AML-193 (cell line): ENCODE measurements around the gene HACE1.
A peak's percentile ranks its signal among the peaks of the same experiment; 100 is the strongest.

Experiments
- DNase-seq, 2 experiments: peaks; one replicate each; lab custom pipeline; 2025; lab: John Stamatoyannopoulos, UW

The HACE1 gene

DNA sequence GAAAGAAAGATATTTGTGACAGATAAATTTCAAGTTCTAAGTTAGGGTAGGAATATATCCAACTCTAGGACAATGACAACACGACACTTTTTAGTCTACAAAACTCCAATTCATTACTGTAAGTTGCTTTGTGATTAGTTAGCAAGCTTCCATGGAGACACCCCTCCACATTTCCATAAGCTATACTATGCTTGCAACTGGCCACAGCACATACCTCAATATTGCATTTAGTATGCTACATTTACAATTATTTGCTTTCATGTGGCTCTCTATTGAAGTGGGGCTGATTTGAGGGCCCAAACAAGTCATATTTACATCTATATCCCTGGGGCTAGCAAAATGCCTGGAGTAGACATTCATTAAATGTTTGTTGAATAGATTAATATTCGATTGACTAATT is 129.3 kb downstream of the HACE1 start:
- no peak for DNase-seq

DNA sequence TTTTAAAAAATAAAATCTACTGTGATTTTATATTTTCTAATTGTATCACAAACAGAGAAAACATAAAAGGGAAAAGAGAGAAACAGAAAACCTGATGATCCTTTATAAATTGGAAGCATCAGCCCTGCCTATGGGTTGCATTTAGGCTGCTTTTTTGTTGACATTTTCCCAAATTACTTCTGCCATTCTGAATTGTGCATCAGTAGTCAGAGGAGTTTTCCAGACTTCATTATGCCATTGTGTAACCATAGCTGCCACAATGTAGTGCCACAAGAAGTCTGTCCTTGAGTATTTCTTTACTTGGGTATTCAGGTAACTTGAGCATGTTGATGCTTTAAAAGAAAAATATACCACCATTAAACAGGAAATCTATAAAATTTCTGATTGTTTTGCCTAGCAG is 130.3 kb downstream of the HACE1 start:
- DNase-seq, result no peak

DNA sequence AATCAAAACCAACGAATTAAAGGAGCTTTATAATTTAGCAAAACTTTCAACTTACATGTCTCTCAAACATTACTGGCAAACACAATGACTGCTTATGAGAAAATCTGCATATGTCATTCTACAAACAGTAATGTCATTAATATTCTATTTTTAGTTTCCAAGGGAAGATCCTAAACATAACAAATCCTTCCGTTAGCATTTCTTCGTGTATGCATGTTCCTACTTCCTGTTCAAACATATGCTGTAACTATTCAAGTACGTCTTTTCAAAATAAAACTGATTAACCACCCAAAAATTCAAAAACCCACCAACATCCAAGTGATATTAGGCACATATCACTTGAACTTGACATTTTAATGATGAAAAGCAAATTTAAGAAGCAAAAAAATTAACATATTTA is 131.3 kb downstream of the HACE1 start:
- no peak for DNase-seq

DNA sequence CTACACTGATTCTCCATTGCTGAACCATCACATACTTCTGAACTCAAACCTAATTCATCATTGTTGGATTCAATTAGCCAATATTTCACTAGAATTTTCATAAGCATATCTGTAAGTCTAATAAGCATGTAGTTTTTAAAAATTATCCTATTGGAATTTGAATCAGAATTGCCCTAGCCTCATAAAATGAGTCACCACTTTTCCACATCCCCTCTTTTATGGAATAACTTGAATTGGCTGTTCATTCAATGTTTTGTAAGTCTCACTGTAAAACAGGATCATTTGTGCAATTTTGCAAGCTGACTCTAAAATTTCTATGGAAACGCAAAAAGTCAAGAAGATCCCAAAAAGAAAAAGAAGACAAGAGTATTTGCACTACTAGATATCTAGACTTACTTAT is 141.0 kb downstream of the HACE1 start:
- no peak for DNase-seq

DNA sequence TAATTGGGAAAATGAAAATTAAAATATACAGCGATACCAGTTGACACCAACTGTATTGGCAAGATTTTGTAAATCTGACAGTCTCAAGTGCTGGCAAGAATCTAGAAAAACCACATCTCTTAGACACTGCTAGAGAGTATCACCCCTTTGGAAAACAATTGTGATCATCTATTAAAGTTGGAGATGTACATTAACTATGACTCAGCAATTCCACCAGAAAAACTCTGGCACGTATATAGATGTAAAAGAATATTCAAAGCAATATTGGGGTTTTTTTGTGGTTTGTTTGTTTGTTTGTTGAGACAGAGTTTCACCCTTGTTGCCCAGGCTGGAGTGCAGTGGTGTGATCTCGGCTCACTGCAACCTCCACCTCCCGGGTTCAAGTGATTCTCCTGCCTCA is 142.9 kb downstream of the HACE1 start:
- DNase-seq, result no peak

DNA sequence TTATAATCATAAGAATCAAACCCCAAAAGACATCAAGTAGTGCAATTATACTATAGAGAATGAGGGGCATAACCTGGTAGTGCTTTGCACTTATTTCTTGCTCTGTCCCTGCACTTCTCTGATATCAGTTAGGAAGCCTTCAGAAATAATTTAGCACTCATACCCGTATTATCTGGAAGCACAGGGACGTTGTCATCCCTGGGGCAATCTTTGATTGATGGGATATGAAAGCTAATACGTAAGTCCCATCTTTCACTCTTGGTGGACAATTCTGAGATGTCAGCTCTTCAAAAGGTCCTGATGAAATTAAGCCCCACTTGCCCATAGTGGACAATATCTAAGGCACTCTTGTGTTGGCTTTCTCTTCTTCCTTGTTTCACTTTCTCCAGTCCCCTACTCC is 144.9 kb downstream of the HACE1 start:
- DNase-seq, result no peak

DNA sequence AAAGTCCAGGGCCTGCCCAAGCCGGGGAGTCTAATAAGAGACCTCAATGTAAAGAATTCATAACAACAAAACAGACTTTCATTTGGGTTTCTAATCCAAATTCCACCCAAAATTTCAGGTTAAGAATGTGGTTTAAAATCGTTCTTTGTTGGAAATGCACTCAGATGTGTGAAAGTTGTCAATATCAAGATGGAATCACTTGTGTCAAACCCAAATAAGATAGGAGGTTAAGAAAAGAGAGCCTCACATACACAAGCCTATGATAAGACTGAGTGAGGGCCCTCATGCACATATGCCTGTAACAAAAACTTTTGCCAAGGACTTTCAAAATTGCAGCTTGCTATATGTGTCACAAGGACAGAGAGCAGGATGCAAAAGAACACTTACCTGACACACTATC is 145.7 kb downstream of the HACE1 start:
- DNase-seq, result no peak

DNA sequence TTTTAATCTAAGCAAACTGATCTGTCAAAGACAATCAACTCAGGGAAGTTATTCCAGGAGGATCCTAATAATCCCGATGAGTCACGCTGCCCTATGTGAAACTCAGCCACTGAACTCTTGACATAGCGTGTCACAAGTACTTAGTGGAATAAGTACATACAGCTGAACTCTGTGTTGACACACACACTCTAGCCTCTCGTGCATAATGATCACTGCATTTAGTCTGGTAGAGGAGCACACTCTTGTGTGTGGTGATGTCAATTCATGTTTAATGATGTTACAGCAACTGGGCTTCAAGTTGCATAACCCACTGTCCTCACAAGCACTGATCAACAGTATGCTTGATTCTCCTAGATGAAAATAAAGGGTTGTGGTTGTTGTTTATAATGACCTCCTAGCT is 148.3 kb downstream of the HACE1 start:
- peak; percentile 89 to 90 for DNase-seq

DNA sequence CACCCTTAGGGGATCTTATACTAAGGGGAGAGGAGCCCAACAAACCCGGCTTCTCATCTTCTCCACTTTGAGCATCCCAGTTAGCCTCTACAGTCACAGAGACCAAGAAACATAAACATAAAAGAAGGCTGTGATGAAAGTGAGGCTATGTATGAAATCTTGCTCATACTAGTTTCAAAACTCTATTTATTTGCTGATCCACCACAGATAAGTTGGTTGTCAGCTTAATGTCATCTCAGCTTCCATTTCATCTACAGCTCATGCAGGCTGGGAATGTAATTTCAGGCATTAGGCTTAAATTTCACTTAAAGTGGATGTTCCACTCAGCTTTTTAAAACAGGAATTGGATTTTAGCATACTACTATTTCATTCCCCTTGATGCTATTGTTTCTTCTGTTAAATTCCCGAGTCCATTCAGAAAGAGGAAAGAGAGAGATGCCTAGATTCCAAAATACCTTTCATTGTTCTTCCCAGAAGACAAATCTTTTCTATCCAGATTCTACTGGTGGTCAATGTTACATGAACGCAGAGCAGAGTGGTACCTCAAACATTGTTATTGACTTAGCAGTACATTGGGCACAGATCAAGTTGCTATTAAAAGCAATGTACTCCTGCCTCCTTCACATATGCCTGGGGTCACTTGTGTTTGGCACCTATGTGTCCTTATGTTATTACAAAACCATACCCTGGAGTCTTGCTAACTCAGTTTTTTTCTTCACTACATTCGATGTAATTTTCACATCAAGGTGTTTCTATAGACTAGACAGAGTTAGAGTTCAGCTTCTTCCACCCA is 149.0 kb downstream of the HACE1 start:
- peak in 1 of 2 experiments; percentile 11 for DNase-seq

DNA sequence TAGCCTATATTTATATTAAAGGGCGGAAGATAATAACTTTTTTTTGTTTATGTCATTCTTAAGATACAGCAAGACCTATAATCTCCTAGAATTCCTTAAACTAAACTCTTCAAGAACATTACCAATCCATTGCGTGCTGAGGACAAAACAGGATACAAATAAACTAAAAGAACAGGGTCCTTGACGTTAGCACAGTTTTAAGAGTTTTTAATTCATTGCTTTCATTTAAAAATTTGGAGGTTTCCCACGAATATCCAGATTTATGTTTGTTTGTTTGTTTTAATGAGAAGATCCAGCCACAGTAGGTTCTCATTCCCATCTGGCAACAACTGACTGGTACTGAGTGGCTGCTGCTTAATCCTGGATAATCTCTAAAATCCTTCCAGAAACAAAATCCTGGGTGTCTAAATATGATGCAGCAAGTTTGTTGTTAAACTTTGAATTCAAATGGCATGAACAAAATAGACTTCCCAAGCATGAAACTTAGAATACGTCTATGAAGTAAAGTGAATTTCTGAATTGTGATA is 153.7 kb downstream of the HACE1 start:
- no peak for DNase-seq

DNA sequence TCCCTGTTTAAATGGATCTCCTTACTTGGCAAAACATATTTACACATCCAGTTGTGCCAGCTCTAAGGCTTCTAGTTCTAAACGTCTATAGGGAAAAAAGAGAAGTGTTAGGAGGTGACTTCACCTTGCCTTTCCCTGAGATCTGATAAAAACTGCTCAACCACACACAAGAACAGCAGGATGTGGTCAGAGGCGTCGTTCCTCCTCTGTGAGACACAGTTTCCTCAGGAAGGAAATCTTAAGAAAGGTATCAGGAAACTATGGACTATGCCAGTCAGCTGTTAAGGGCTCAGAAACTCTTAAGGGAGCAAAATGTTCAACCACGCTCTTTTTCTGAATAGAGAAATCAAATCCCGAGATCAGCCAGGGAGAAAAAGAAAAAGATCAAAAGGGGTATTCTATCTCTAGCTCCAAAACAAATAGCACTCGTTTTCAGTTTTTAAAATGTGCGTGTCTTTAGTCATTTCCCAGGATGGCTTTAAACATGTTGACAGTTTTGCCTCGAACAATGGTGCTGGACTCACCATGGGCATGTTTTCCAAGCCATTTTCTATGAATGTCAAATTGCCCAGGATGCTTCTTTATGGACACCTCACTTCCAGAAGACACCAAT is 154.5 kb downstream of the HACE1 start:
- DNase-seq, result peak; percentile 98 to 99

DNA sequence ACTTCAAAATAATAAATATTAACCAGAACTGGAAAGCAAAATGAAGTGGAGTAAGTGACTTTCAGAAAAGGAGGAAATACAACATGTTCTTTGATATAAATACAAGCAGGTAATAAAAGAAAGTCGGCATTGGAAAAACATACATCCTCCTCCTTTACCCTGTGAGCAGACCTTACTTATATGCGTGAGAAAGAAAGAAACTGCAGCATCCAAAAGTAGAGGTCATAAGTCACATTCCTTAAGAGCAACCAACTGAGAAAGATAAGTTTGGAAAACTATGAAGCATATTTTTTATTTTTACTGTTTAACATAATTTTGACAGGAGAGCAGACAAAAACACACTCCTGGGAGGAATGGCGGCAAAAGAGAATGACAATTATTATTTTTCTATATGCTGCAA is 155.5 kb downstream of the HACE1 start:
- DNase-seq, result no peak

DNA sequence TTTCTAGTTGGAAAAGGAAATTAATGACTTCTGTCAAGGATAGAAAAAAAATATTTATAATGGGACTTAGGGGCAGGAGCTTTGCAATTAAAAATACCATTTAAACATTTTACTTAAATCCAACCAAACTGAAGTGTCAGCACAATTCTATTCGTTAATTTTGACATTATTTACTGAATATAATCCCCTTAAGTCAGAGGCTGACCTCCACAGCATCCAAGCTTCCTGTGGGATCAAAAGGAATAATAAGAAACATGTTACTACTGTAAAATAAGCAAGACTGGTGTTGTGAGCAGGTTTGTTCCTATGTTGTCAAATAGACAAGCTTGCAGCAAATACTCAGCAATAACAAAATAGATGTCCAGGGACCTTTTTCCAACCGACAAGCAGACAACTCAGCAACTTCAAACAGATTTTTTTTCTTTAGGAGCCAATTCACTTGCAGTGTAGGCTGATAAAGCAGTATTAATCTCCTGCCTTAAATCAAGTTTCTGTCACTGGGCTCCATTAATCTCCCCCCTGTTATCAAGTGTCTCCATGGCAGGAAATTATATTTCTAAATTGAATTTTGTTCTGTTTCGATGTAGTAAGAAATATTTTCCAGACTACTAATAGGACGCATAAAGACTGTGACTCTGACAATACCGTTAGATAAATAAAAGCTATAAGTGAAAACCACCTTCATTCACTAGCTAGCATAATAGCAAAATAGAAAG is 157.4 kb downstream of the HACE1 start:
- no peak for DNase-seq

DNA sequence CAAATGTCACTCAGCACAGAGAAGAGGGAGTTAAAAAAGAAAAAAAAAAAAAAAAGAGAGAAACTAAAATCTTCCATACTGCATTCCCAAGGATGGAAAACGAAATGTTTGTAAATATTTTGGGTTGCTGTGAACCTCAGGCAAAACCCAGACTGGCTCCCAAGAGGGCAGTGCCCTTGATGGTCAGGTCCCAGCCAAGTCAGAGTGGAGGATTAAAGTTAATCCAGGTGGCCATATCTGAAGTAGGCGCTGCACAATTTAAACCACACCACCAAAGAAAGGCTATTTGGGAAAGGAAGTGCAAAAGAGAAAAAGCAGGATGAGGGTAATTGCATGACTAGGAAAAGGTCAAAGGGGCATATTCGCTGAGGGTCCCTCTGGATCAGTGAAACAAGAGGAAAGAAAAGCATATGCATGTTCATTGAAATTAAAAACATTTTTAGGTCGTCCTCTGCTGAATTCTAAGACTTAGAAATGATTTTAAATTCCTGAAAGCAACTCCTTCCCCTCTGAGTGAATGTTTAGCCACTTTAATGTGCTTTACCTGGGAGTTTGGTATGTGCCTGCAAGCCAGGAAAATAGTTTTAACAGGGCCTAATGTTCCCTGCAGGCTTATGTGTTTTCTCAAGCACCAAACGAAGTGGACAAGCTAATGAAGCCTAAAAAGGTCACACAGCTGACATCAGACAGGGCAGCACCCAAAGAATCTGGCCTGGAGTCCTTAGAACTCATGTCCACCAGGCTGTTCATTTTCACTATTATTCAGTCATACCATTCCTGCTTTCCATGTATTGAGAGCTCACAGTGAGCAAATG is 159.1 kb downstream of the HACE1 start:
- DNase-seq, result no peak

DNA sequence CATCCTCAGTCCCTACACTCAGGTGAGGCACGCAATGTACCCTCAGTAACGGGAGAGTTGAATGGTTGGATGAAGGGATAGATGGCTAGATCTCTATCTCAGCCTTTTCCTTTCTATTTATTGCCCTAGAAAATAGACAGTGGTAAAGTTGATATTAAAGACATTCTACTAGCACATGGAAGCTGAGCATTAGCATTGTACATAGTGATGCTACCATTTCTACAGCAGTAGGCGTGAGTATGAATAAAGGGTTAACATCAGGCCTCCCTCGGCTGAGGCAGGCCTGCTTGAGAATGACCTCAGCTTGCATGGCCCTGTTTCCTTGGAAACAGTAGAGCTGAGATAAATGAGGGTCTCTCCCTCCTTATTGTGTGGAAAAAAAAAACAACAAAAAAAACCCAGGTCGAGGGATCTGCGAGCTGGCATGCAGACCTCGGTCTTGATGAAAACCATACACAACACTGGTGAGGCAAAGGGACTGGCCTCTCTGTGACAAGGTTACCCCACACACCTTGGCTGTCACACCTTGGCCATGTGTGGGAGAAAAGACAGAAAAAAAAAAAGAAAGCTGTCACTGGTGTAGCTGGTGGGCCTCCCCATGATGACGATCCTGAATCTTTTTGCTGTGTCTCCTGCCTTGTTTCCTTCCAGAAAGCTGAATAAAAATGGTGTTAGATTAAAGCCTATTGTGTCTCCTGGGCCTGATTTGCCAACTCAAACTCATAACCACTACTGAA is 160.0 kb downstream of the HACE1 start:
- DNase-seq, result no peak

DNA sequence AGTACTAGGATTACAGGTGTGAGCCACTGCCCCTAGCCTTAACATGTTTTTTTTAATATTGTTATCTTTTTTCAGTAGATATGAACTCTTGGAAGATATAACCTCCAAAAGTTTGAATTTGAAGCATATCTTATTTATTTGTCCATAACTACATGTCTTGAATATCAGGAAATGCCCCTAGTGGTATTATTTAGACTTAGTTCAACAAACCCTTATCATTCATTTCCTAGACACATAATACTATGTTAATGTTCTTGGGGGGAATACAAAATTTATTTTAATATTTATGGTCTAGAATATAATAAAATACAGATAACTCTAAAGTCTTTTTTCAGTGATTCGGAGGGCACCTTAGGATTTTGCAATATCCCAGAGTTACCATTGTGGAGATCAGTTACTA is 160.7 kb downstream of the HACE1 start:
- no peak for DNase-seq

DNA sequence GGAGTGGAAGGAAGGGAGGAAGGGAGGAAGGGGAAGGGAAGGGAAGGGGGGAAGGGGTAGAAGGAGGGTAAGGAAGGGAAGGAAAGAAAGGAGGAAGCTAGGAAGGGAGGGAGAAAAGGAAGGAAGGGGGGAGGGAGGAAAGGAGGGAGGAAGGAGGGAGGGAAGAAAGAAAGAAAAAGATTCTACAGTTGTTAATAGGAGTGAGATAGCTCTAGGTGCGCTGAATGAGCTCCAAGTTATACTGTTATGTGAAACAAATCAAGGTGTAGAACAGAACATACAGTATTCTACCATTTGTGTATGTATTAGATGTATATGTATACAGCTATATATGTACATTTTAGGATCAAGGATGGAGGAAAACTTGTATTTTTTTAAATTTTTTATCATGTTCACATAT is 167.7 kb downstream of the HACE1 start:
- no peak for DNase-seq

DNA sequence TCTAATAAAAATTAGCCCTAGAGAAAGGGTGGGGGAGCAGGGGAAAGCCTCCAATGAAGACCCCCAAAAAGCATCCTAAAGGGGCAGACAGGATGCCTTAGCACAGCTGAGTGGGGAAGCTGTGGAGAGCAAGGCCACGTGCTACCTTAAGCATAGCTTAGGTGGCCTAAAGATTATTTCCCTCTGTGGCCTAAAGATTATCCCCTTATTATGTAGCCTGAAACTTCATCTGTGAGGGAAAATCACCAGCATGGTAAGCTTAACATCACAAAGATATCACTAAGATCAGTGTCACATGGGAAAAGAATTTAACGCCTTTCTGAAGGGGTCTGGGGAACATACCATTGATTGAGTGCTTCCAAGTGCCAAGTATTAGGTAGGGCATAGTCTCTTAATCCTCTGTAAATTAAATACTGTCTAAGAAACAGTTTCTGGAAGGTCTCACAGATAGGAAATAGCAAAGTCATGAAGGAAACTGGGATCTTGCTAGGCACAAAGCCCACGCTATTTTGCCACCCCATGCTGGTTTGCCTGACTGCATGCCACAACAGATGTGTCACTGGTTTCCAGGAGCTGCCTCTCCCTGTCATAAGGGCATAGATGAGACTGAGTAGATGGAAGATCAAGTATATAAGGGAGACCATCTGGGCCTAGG is 170.0 kb downstream of the HACE1 start:
- DNase-seq, result no peak

DNA sequence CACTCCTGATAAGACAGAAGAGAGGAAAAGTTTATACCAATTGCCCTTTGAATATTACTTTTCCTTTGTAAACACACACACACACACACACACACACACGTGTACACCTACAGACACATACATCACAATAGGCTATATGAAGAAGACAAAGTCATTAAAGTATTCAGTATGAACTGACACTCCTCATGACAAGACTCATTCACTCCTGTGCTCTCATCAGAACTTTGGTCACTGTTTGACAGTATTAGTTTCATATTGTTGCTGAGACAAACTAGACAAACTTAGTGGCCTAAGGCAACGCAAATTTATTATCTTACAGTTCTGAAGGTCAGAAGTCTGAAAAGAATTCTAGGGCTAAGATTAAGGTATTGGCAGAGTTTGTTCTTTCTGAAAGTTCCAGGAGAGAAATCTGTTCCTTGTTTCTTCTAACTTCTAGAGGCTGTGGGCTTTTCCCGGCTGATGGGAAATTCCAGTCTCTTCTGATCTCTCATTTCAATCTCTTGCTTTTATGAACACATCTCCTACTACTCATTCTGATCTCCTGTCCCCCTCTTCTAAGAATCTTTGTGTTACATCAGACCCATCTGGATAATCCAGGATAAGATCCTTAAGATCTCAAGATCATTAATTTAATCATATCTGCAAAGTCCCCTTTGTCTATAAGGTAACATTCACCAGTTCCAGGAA is 171.3 kb downstream of the HACE1 start:
- no peak for DNase-seq

DNA sequence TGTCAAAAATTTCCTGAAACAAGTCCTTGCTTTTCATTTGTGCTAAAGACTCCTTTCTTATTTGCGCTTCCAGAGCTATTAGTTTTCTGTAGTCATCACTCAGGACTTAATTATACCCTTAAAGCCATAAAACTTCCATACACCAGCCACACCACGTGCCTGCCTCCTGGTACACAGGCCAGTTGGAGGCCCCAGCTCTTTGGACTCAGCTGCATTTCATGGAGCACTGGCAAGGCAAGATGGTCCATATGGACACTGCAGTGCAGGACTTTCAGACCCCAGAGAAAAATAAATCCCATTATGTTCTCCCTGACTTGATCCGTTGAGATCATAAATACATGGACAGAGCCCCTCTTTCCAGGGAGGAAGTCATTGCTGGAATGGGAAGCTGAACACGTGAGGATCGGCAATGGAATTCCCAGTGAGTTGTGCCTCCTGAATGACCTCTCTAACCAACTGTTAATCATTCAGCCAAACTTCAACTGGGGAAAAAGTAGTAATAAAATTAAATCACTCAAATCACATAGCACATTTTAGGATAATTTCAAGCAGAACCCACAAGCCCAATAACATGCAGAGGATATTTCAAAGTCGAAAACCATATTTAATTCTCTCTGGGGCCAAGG is 173.1 kb downstream of the HACE1 start:
- DNase-seq, result no peak
